DMS114 treated with DMSO at 0.1 percent for 48 hours (cell line): Measurements from ENCODE around the gene PCDH10.

Source experiments
- DNase-seq: peaks from one replicate; lab custom pipeline; 2025; ENCODE audit not compliant: unreplicated experiment; lab: John Stamatoyannopoulos, UW

PCDH10 gene

DNA sequence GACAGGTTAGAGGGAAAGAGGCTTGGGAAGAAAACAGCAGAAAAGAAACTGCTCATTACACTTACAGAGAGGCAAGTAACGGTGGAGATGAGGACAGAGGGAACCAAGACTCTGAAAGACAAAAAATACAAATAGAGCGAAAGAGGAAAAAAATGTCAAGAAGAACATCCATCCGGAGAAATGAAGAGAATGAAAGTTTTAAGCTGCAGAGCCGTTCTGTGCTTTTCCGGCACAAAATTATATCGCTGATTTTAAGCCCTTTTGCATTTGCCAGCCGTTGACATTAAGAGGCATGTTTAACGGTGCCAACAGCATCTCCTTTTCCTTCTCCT, 236 bp downstream of the PCDH10 start:
- DNase-seq: no peak

DNA sequence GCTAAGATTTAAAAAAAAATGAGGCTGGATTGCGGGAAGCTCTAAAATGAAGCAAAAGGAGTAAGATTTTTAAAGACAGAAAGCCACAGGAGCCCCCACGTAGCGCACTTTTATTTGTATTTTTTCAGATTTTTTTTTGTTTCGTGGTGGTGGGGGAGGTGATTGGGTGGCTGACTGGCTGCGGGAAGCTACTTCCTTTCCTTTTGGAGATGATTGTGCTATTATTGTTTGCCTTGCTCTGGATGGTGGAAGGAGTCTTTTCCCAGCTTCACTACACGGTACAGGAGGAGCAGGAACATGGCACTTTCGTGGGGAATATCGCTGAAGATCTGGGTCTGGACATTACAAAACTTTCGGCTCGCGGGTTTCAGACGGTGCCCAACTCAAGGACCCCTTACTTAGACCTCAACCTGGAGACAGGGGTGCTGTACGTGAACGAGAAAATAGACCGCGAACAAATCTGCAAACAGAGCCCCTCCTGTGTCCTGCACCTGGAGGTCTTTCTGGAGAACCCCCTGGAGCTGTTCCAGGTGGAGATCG, 908 bp downstream of the PCDH10 start:
- DNase-seq: no peak

DNA sequence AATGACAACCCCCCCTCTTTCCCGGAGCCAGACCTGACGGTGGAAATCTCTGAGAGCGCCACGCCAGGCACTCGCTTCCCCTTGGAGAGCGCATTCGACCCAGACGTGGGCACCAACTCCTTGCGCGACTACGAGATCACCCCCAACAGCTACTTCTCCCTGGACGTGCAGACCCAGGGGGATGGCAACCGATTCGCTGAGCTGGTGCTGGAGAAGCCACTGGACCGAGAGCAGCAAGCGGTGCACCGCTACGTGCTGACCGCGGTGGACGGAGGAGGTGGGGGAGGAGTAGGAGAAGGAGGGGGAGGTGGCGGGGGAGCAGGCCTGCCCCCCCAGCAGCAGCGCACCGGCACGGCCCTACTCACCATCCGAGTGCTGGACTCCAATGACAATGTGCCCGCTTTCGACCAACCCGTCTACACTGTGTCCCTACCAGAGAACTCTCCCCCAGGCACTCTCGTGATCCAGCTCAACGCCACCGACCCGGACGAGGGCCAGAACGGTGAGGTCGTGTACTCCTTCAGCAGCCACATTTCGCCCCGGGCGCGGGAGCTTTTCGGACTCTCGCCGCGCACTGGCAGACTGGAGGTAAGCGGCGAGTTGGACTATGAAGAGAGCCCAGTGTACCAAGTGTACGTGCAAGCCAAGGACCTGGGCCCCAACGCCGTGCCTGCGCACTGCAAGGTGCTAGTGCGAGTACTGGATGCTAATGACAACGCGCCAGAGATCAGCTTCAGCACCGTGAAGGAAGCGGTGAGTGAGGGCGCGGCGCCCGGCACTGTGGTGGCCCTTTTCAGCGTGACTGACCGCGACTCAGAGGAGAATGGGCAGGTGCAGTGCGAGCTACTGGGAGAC, 1.6 kb downstream of the PCDH10 start:
- DNase-seq: no peak

DNA sequence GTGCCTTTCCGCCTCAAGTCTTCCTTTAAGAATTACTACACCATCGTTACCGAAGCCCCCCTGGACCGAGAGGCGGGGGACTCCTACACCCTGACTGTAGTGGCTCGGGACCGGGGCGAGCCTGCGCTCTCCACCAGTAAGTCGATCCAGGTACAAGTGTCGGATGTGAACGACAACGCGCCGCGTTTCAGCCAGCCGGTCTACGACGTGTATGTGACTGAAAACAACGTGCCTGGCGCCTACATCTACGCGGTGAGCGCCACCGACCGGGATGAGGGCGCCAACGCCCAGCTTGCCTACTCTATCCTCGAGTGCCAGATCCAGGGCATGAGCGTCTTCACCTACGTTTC, 2.2 kb downstream of the PCDH10 start:
- DNase-seq: no peak

DNA sequence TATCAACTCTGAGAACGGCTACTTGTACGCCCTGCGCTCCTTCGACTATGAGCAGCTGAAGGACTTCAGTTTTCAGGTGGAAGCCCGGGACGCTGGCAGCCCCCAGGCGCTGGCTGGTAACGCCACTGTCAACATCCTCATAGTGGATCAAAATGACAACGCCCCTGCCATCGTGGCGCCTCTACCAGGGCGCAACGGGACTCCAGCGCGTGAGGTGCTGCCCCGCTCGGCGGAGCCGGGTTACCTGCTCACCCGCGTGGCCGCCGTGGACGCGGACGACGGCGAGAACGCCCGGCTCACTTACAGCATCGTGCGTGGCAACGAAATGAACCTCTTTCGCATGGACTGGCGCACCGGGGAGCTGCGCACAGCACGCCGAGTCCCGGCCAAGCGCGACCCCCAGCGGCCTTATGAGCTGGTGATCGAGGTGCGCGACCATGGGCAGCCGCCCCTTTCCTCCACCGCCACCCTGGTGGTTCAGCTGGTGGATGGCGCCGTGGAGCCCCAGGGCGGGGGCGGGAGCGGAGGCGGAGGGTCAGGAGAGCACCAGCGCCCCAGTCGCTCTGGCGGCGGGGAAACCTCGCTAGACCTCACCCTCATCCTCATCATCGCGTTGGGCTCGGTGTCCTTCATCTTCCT, 2.7 kb downstream of the PCDH10 start:
- DNase-seq: no peak

DNA sequence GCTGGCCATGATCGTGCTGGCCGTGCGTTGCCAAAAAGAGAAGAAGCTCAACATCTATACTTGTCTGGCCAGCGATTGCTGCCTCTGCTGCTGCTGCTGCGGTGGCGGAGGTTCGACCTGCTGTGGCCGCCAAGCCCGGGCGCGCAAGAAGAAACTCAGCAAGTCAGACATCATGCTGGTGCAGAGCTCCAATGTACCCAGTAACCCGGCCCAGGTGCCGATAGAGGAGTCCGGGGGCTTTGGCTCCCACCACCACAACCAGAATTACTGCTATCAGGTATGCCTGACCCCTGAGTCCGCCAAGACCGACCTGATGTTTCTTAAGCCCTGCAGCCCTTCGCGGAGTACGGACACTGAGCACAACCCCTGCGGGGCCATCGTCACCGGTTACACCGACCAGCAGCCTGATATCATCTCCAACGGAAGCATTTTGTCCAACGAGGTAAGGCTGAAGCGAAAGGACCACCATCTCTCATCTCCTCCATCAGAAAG, 3.3 kb downstream of the PCDH10 start:
- no peak for DNase-seq

DNA sequence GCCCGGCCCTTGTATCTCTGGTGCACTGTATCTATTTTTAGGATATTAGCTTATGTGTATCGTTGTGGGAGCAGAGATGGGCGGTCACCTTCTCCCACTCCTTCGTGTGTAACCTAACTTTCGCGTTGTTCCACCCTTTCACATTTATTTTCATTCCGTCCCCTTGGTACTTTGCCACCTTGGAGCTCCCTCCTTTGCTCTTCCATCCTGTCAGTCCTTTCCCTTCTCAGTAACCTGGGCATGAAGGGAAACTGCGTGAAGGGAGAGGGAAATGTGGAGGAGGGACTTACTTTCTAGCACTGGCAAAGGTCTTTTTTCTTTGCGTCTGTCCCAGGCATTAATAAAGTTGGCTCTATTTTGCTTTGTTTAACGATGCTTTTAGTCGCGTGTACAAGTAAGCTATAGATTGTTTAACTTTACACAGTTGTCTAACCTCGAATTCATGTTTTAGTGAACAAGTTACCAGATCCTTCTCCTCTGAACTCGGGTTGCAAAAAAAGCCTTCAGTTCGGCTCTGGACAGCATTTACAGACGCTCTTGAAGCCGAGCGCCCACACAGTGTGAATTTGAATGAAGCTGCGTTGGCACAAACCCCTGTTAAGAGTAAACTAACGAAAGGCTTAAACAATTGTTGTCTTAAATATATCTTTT, 3.9 kb downstream of the PCDH10 start:
- no peak for DNase-seq

DNA sequence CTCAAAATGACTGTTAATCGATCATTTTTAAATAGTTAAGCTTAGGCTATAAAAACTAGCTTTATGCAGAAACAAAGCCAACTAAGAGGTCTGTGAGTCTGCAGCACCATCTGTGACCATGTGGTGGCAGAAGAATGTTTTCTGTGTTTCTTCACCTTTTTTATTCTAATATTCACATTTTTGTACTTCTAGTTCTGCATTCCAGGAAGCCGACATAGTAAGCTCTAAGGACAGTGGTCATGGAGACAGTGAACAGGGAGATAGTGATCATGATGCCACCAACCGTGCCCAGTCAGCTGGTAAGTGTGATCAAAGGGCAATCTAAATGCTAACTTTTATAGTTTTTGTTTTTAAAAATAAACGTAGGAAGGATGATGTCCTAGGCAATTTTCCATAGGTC, 5.6 kb downstream of the PCDH10 start:
- DNase-seq: peak; percentile 24

DNA sequence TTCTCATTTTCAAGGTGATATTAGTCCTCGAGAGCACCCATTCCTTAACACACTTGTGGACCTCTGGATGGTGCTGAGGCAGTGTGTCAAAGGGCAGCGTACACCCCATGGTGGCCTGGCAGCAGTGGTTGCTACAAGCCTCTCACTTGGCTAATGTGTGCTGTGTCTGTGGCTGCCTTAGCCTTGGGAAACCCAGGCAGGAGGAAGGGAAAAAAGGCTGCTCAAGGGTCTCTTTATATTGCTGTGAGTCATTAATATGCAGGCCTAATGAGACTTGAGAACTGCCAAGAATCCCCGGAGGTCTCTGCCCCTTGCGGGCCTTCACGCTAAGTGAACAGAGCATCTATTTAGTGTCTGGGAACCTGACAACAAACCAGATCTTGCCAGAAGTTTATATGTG, 7.0 kb downstream of the PCDH10 start:
- no peak for DNase-seq

DNA sequence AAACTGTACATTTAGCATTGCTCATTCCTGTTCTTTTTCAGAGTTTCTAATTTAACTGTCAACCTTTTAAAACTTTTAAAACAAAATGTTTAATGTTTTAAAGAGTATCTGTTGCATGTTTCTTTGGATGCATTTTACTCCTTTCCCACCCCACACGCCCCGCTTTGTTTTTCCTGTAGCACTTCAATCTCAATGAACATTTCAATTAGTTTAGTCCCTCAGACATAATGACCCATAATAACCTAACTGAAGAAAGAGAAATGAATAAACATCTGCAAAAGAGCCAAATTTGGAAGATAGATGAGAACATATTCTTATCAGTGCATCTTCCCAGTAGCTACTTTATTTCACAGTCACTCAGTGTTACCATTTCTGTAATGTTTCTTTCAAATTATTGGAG, 7.5 kb downstream of the PCDH10 start:
- no peak for DNase-seq

DNA sequence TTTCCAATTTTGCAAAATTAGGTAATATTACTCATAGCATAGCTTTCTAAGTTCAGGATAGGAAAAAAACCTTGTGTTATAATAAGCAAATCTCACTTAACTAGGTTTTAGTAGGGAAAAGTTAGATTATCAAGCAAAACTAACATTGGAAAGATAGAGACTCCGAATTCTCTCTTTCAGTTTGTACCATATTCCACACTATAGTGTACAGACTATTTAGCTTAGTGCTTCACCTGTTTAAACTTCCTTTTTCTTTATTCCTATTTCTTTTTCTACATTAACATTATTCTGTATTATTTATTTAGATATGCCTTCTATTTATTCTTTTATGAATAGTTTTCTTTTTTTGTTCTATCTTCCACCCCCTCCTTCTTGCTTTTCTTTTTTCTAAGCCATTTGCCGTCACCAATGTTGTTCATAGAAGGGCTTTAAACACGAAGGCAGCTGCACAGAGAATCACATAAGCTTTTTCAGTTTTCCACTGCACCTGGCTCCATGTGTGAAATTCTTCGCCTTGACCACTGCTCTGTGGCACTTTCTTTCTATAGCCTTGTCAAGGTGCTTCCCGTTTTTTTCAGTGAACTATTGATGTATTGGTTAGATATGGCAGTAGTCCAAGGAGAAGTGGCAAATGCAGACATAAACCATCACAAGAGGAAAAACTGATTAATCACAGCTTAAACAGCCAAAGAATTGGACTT, 8.5 kb downstream of the PCDH10 start:
- no peak for DNase-seq

DNA sequence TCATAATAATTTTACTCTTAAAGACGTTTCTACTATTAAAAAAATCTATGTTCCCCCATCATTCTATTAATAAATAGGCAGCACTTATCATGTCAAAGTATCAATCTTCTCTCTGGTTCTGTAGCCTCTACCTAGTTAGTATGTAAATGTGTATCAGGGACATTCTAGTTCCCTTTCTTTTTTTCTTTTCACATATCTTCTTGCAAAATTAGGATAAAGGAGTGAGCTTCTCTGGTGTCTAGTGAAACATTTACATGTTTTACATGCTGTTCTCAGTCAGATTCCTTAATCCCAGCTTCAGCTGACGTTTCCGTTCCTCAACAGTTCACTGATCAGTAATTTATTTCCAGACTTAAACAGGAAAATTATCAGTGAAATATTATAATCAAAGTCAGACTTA, 11.8 kb downstream of the PCDH10 start:
- DNase-seq: no peak

DNA sequence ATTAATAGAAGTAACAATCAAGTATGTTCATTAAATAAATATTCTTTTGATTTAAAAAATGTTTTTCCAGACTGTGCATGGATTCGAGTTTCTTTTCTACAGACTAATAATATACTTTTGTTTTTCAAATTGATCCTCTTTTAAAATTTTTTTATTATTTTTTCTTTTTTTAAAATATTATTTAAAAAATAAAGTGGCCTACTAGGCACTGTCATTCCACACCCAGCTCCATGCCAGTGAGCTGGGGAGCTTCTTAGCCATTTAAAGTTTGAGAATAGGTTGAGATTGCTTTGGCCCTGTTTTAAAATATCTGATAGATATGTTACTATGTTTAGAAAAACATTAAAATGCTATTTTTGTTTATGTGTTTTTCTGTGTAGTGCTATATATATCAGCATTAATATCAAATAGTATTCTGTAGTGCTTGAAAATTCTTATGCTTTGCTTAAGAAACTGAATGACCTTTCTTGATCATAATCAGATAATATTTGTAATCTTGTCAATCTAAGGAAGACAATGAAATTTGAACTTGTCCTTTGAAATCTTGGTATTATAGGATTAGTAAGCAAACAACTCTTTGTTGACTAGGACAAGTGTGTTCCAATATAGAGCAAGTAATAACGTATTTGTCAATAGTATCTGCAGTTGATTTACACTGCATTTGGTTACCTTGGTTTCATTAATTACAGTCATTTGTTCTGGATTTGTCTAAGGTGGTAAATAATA, 12.6 kb downstream of the PCDH10 start:
- DNase-seq: no peak

DNA sequence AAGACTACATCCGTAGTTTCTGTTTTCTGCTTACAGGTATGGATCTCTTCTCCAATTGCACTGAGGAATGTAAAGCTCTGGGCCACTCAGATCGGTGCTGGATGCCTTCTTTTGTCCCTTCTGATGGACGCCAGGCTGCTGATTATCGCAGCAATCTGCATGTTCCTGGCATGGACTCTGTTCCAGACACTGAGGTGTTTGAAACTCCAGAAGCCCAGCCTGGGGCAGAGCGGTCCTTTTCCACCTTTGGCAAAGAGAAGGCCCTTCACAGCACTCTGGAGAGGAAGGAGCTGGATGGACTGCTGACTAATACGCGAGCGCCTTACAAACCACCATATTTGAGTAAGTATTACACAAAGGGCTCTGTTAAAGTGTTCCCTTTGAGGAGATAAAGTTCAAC, 13.8 kb downstream of the PCDH10 start:
- no peak for DNase-seq

DNA sequence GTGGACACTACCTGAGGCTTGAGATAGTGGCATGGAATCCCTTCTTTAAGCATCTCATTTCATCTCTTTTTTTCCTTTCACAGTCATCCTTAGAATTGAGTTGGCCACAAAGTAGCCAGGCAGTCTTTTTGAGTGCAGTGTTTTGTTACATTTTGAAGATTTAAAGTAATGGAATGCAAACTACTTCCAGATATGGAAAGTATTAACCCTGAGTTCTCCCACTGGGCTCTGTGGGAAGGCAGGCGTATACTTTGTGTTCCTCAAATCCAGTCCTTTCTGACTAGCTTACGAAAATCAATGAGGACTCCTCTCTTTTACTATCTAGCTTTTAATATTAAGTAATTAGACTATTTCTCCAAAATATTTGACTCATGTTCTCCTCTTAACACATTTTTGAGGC, 29.9 kb downstream of the PCDH10 start:
- no peak for DNase-seq

DNA sequence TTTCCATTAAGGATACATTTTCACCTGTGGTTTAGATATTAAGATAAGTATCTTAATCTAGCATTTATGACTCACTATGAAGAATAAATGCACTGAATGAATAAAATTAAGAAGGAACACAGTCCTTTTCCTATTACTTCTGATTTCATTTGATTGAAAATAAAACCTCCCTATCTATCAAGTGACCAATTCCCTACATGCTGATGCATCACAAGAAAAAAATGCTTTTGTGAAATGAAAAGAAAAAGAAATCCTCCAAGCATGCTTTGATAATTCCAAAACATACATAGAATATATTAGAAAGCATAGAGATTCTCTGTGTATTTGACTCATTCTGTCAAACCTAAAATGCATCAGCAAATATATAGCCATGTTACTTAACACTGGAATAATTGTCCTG, 37.1 kb downstream of the PCDH10 start:
- no peak for DNase-seq

DNA sequence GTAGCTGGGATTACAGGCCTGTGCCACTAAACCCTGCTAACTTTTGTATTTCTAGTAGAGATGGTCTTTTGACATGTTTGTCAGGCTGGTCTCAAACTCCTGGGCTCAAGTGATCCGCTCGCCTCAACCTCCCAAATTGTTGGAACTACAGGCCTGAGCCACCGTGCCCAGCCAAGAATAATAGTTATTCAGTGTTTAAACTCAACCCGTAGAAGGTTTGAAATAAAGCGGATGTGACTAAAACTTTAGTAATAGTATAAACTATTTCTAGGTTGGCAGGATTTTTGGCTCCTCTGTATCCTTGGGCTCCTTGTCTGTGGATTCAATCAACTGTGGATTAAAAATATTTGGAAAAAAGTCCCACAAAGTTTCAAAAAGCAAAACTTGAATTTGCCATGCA, 37.8 kb downstream of the PCDH10 start:
- DNase-seq: no peak

DNA sequence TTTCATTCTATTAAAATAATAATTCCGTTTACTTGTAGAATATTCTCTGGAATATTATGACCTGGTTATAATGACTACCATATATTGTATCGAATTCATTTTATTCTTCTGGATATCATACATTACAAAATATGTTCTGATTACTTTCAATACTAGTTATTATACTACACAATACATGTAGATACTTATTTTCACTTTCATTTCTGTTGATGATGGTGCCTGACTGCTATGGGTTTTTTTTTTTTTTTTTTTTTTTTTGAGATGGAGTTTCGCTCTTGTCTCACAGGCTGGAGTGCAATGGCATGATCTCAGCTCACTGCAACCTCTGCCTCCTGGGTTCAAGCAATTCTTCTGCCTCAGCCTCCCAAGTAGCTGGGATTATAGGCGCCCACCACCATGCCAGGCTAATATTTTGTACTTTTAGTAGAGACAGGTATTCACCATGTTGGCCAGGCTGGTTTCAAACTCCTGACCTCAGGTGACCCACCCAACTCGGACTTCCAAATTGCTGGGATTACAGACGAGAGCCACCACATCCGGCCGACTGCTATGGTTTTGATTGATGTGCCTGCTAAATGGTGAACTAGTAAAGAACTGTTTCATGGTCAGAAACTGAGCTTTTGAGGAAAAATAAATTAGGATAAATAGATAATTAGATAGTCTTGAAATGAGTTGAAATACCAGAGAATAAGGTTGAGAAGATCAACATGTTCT, 39.5 kb downstream of the PCDH10 start:
- DNase-seq: no peak

DNA sequence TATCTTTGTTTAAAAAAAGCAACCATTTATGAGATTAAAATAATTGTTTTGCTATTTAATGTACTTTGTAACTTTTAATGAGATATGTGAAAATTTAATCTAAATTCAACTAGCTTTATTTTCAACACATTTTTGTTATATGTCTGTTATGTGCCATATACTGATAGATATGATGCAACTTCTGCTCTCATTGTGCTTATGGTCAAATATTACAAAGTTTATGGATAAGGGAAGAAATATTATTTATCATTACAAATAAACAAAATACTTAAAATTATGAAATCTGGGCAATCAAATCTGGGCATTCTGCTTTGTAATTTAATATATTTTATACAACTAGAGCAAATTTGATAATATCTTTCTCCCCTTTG, 40.0 kb downstream of the PCDH10 start:
- DNase-seq: no peak

DNA sequence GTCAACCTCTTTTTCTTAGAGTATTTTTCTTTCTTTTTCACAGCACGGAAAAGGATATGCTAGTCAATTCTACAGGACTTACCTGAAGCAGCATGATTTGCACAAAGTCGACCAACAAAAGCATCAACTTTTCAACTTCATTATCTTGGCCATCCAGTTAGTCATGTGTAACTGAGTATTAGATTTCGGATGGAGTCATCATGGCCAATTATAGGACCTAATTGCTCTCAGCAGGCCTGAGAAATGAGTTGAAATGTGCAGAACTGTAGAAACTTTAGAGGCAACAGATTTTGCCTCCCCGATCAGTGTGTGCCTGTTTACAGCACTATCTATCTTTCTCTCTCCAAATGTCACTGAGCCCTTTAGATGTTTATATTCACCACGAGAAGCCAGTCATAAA, 41.0 kb downstream of the PCDH10 start:
- no peak for DNase-seq
